Measurements from ENCODE around the gene CUL7.

Gene CUL7

GRCh38 chr6:43020052-43020705 is 33.5 kb downstream of the CUL7 start:
- no CpG with 5 or more reads among the region's 3 CpGs for WGBS, 2 donors (ENCODE audit: extremely low coverage in 2 of 2, insufficient read length in 2 of 2, insufficient replicate concordance in 1 of 2)
- Histone ChIP-seq H4K8ac (ENCODE audit: low read depth, low read length) (peak overlapping the region; percentile 74), H3K4ac (ENCODE audit: low read length) (no peak overlapping the region), H3K18ac (ENCODE audit: low read length) (no peak overlapping the region), H2AFZ (ENCODE audit: low read length) (no peak overlapping the region), H2BK5ac (ENCODE audit: low read length) (no peak overlapping the region), H3K36me3 (replicated peaks in 1 of 2; ENCODE audit: control insufficient read depth in 2 of 2, insufficient read depth in 2 of 2, low read length in 2 of 2) (peaks cover 29 to 72% of the 10 kb centered on the region in 2 donors), H3K27ac (replicated peaks; ENCODE audit: low read length) (no peak overlapping the region), H2BK15ac (ENCODE audit: low read length) (no peak overlapping the region), H3K9me3 (replicated peaks in 1 of 2; ENCODE audit: control insufficient read depth in 2 of 2, insufficient read depth in 1 of 2, low read depth in 1 of 2, low read length in 2 of 2) (peaks cover 0 to 2% of the 10 kb centered on the region in 2 donors), H3K23ac (ENCODE audit: low read depth, low read length, poor library complexity) (peak overlapping the region; percentile 51), H2AK5ac (ENCODE audit: low read depth, low read length) (no peak overlapping the region), H3K27me3 (ENCODE audit: control insufficient read depth in 3 of 3, insufficient read depth in 3 of 3, low read depth in 1 of 3, low read length in 3 of 3) (no peaks in the 10 kb centered on the region), H2BK120ac (ENCODE audit: low read depth, low read length) (no peak overlapping the region), H4K91ac (ENCODE audit: low read depth, low read length, poor library complexity) (no peak overlapping the region), H3K4me3 (ENCODE audit: low read length in 2 of 2) (peak overlapping the region in 1 of 2 donors; percentile 87), H2BK12ac (ENCODE audit: low read length) (no peak overlapping the region), H3K4me1 (ENCODE audit: control insufficient read depth in 2 of 2, insufficient read depth in 1 of 2, low read depth in 1 of 2, low read length in 2 of 2) (peaks cover 5 to 6% of the 10 kb centered on the region in 2 donors), H3K9ac (ENCODE audit: low read depth, low read length, poor library complexity) (no peak overlapping the region), H3K14ac (ENCODE audit: low read length) (no peak overlapping the region), H3K79me1 (ENCODE audit: low read depth, low read length) (peaks cover 16% of the 10 kb centered on the region), H3K4me2 (ENCODE audit: insufficient read depth, low read length, poor library complexity, severe bottlenecking) (no peak overlapping the region)
- DNase-seq (ENCODE audit: low spot score) = no peak

- H3K14ac ChIP-seq (ENCODE audit: low read length) = no peak overlapping the region
- H4K91ac ChIP-seq (ENCODE audit: low read depth, low read length, poor library complexity) = no peak overlapping the region
- peaks cover 19% of the 10 kb centered on the region for H3K79me1 ChIP-seq (ENCODE audit: low read depth, low read length)
- H2AFZ ChIP-seq (ENCODE audit: low read length) = no peak overlapping the region
- no peak overlapping the region for H3K4me2 ChIP-seq (ENCODE audit: insufficient read depth, low read length, poor library complexity, severe bottlenecking)
- H3K9ac ChIP-seq (ENCODE audit: low read depth, low read length, poor library complexity) = no peak overlapping the region
- H3K27ac ChIP-seq (replicated peaks; ENCODE audit: low read length) = no peak overlapping the region
- H3K27me3 ChIP-seq (ENCODE audit: control insufficient read depth in 3 of 3, insufficient read depth in 3 of 3, low read depth in 1 of 3, low read length in 3 of 3) = no peaks in the 10 kb centered on the region
- no peak overlapping the region for H3K18ac ChIP-seq (ENCODE audit: low read length)
- no peak overlapping the region for H2BK15ac ChIP-seq (ENCODE audit: low read length)
- no CpG with 5 or more reads among the region's 2 CpGs for WGBS, 2 donors (ENCODE audit: extremely low coverage in 2 of 2, insufficient read length in 2 of 2, insufficient replicate concordance in 1 of 2)
- H3K4ac ChIP-seq (ENCODE audit: low read length) = no peak overlapping the region
- H3K23ac ChIP-seq (ENCODE audit: low read depth, low read length, poor library complexity) = no peak overlapping the region
- H2BK5ac ChIP-seq (ENCODE audit: low read length) = no peak overlapping the region
- H2BK12ac ChIP-seq (ENCODE audit: low read length) = no peak overlapping the region
- no peak overlapping the region for H4K8ac ChIP-seq (ENCODE audit: low read depth, low read length)
- DNase-seq (ENCODE audit: low spot score) = no peak
- no peak overlapping the region for H2BK120ac ChIP-seq (ENCODE audit: low read depth, low read length)
- H2AK5ac ChIP-seq (ENCODE audit: low read depth, low read length) = no peak overlapping the region
- H3K4me3 ChIP-seq (ENCODE audit: low read length in 2 of 2) = no peak overlapping the region
- H3K36me3 ChIP-seq (replicated peaks in 1 of 2; ENCODE audit: control insufficient read depth in 2 of 2, insufficient read depth in 2 of 2, low read length in 2 of 2) = peaks cover 20 to 62% of the 10 kb centered on the region in 2 donors
- peaks cover 0 to 2% of the 10 kb centered on the region in 2 donors for H3K9me3 ChIP-seq (replicated peaks in 1 of 2; ENCODE audit: control insufficient read depth in 2 of 2, insufficient read depth in 1 of 2, low read depth in 1 of 2, low read length in 2 of 2)
- peaks cover 5 to 7% of the 10 kb centered on the region in 2 donors for H3K4me1 ChIP-seq (ENCODE audit: control insufficient read depth in 2 of 2, insufficient read depth in 1 of 2, low read depth in 1 of 2, low read length in 2 of 2)
Observed at GRCh38 chr6:43019152-43019551, 34.5 kb downstream of the CUL7 start.

- no peak overlapping the region for H2AFZ ChIP-seq (ENCODE audit: low read length)
- H3K14ac ChIP-seq (ENCODE audit: low read length) = no peak overlapping the region
- peaks cover 24 to 63% of the 10 kb centered on the region in 2 donors for H3K36me3 ChIP-seq (replicated peaks in 1 of 2; ENCODE audit: control insufficient read depth in 2 of 2, insufficient read depth in 2 of 2, low read length in 2 of 2)
- H3K4me3 ChIP-seq (ENCODE audit: low read length in 2 of 2) = peak overlapping the region in 1 of 2 donors; percentile 29
- peak overlapping the region; percentile 19 for H4K8ac ChIP-seq (ENCODE audit: low read depth, low read length)
- no peak overlapping the region for H2BK5ac ChIP-seq (ENCODE audit: low read length)
- H3K4me2 ChIP-seq (ENCODE audit: insufficient read depth, low read length, poor library complexity, severe bottlenecking) = no peak overlapping the region
- no peak overlapping the region for H2BK120ac ChIP-seq (ENCODE audit: low read depth, low read length)
- peaks cover 21% of the 10 kb centered on the region for H3K79me1 ChIP-seq (ENCODE audit: low read depth, low read length)
- no peaks in the 10 kb centered on the region for H3K27me3 ChIP-seq (ENCODE audit: control insufficient read depth in 3 of 3, insufficient read depth in 3 of 3, low read depth in 1 of 3, low read length in 3 of 3)
- H3K9ac ChIP-seq (ENCODE audit: low read depth, low read length, poor library complexity) = peak overlapping the region; percentile 61
- no peak overlapping the region for H2BK12ac ChIP-seq (ENCODE audit: low read length)
- H2AK5ac ChIP-seq (ENCODE audit: low read depth, low read length) = no peak overlapping the region
- no peak overlapping the region for H3K18ac ChIP-seq (ENCODE audit: low read length)
- H3K23ac ChIP-seq (ENCODE audit: low read depth, low read length, poor library complexity) = peak overlapping the region; percentile 13
- H4K91ac ChIP-seq (ENCODE audit: low read depth, low read length, poor library complexity) = no peak overlapping the region
- no peak overlapping the region for H3K27ac ChIP-seq (replicated peaks; ENCODE audit: low read length)
- no peak overlapping the region for H2BK15ac ChIP-seq (ENCODE audit: low read length)
- WGBS, 2 donors (ENCODE audit: extremely low coverage in 2 of 2, insufficient read length in 2 of 2, insufficient replicate concordance in 1 of 2) = no CpG with 5 or more reads among the region's 12 CpGs
- H3K9me3 ChIP-seq (replicated peaks in 1 of 2; ENCODE audit: control insufficient read depth in 2 of 2, insufficient read depth in 1 of 2, low read depth in 1 of 2, low read length in 2 of 2) = peaks cover 0 to 2% of the 10 kb centered on the region in 2 donors
- H3K4me1 ChIP-seq (ENCODE audit: control insufficient read depth in 2 of 2, insufficient read depth in 1 of 2, low read depth in 1 of 2, low read length in 2 of 2) = peaks cover 8 to 17% of the 10 kb centered on the region in 2 donors
- no peak overlapping the region for H3K4ac ChIP-seq (ENCODE audit: low read length)
- no peak for DNase-seq (ENCODE audit: low spot score)
Observed at GRCh38 chr6:43016943-43017334, 36.7 kb downstream of the CUL7 start.

- H3K4me2 ChIP-seq (ENCODE audit: insufficient read depth, low read length, poor library complexity, severe bottlenecking) = no peak overlapping the region
- H2AK5ac ChIP-seq (ENCODE audit: low read depth, low read length) = no peak overlapping the region
- no peak overlapping the region for H2BK5ac ChIP-seq (ENCODE audit: low read length)
- H2BK120ac ChIP-seq (ENCODE audit: low read depth, low read length) = no peak overlapping the region
- no CpG with 5 or more reads among the region's 7 CpGs for WGBS, 2 donors (ENCODE audit: extremely low coverage in 2 of 2, insufficient read length in 2 of 2, insufficient replicate concordance in 1 of 2)
- peak overlapping the region; percentile 61 for H3K9ac ChIP-seq (ENCODE audit: low read depth, low read length, poor library complexity)
- peaks cover 21% of the 10 kb centered on the region for H3K79me1 ChIP-seq (ENCODE audit: low read depth, low read length)
- H3K18ac ChIP-seq (ENCODE audit: low read length) = no peak overlapping the region
- H3K4me1 ChIP-seq (ENCODE audit: control insufficient read depth in 2 of 2, insufficient read depth in 1 of 2, low read depth in 1 of 2, low read length in 2 of 2) = peaks cover 8 to 17% of the 10 kb centered on the region in 2 donors
- H3K27me3 ChIP-seq (ENCODE audit: control insufficient read depth in 3 of 3, insufficient read depth in 3 of 3, low read depth in 1 of 3, low read length in 3 of 3) = no peaks in the 10 kb centered on the region
- H2AFZ ChIP-seq (ENCODE audit: low read length) = no peak overlapping the region
- H4K91ac ChIP-seq (ENCODE audit: low read depth, low read length, poor library complexity) = no peak overlapping the region
- no peak overlapping the region for H2BK15ac ChIP-seq (ENCODE audit: low read length)
- H4K8ac ChIP-seq (ENCODE audit: low read depth, low read length) = peak overlapping the region; percentile 19
- peak overlapping the region; percentile 13 for H3K23ac ChIP-seq (ENCODE audit: low read depth, low read length, poor library complexity)
- H3K14ac ChIP-seq (ENCODE audit: low read length) = no peak overlapping the region
- no peak for DNase-seq (ENCODE audit: low spot score)
- no peak overlapping the region for H2BK12ac ChIP-seq (ENCODE audit: low read length)
- H3K36me3 ChIP-seq (replicated peaks in 1 of 2; ENCODE audit: control insufficient read depth in 2 of 2, insufficient read depth in 2 of 2, low read length in 2 of 2) = peaks cover 29 to 69% of the 10 kb centered on the region in 2 donors
- no peak overlapping the region for H3K4ac ChIP-seq (ENCODE audit: low read length)
- no peaks in the 10 kb centered on the region for H3K9me3 ChIP-seq (replicated peaks in 1 of 2; ENCODE audit: control insufficient read depth in 2 of 2, insufficient read depth in 1 of 2, low read depth in 1 of 2, low read length in 2 of 2)
- no peak overlapping the region for H3K27ac ChIP-seq (replicated peaks; ENCODE audit: low read length)
- no peak overlapping the region for H3K4me3 ChIP-seq (ENCODE audit: low read length in 2 of 2)
Observed at GRCh38 chr6:43016176-43016942, 37.3 kb downstream of the CUL7 start.

All from neuronal stem cell (in vitro differentiated cells).